Naive thymus-derived CD8-positive, alpha-beta T cell (primary cell): ENCODE data around the gene TBC1D24. TPM values are rescaled to one million over a fixed set of nuclear protein-coding genes. Genes with fewer than 3 reads are reported as not detected.

ENCODE experiments used
- ATAC-seq, 2 donors: fragments of 150-1000 bp; cut with Tn5 transposase in 1 of 2; sonication (Bioruptor Pico), chemical (Tn5 transposase) in 1 of 2; 1 replicate in 1 of 2; 2 replicates in 1 of 2; pipeline ENCODE4 v1.10.0; 2021; ENCODE audit warnings: mild to moderate bottlenecking in 2 of 2, moderate library complexity in 2 of 2
- POLR2A ChIA-PET: fragments of 350-600 bp; sonication (Branson Sonifier 250); formaldehyde crosslinking; loops from one replicate; lab custom pipeline; 2021; ENCODE audit warnings: antibody characterized with exemption; lab: Charles Lee
- DNase-seq, 10 donors: peaks; one replicate each; pipeline versions ENCODE4 v3.0.0 to v3.0.0-alpha.2; 2020 to 2022
- H3K27ac Mint-ChIP-seq, 10 donors: one replicate each; pipeline ENCODE4 v1.8.0; 2020 to 2022; ENCODE audit warnings: mild to moderate bottlenecking in 10 of 10, mixed read lengths in 10 of 10, moderate library complexity in 4 of 10, inconsistent platforms in 1 of 10
- H3K27me3 Mint-ChIP-seq, 5 donors: one replicate each; pipeline ENCODE4 v1.8.0; 2021 to 2022; ENCODE audit warnings: mixed read lengths in 5 of 5
- H3K36me3 Mint-ChIP-seq, 3 donors: one replicate each; pipeline ENCODE4 v1.8.0; 2020 to 2022; ENCODE audit warnings: mixed read lengths in 3 of 3, mild to moderate bottlenecking in 2 of 3, inconsistent platforms in 1 of 3
- H3K4me1 Mint-ChIP-seq, 4 donors: one replicate each; pipeline ENCODE4 v1.8.0; 2021 to 2022; ENCODE audit warnings: mixed read lengths in 4 of 4
- H3K4me3 Mint-ChIP-seq, 10 donors: one replicate each; pipeline ENCODE4 v1.8.0; 2020 to 2022; ENCODE audit warnings: mild to moderate bottlenecking in 10 of 10, mixed read lengths in 10 of 10, moderate library complexity in 6 of 10, inconsistent platforms in 1 of 10
- H3K9me3 Mint-ChIP-seq, 9 donors: one replicate each; pipeline ENCODE4 v1.8.0; 2020 to 2022; ENCODE audit warnings: mixed read lengths in 9 of 9, mild to moderate bottlenecking in 3 of 9, inconsistent platforms in 1 of 9, moderate library complexity in 1 of 9
- polyA plus RNA-seq, 3 donors: library from polyadenylated mRNA; unstranded; fragments of 300-500 nt; fragmentation: Illumina TruSeq; gene quantifications; one replicate each; pipeline ENCODE4 v1.2.3, GENCODE V29; 2021
- total RNA-seq, 8 experiments: library from RNA in 2 of 8; stranded (reverse) in 2 of 8; gene quantifications; one replicate each; pipeline ENCODE4 v1.2.3 and lab custom pipeline; 2021 to 2026

The TBC1D24 gene
- total and polyA plus RNA-seq, 5 experiments from 2014 or later: 2.6 to 17.3 (median 3.0) TPM

DNA sequence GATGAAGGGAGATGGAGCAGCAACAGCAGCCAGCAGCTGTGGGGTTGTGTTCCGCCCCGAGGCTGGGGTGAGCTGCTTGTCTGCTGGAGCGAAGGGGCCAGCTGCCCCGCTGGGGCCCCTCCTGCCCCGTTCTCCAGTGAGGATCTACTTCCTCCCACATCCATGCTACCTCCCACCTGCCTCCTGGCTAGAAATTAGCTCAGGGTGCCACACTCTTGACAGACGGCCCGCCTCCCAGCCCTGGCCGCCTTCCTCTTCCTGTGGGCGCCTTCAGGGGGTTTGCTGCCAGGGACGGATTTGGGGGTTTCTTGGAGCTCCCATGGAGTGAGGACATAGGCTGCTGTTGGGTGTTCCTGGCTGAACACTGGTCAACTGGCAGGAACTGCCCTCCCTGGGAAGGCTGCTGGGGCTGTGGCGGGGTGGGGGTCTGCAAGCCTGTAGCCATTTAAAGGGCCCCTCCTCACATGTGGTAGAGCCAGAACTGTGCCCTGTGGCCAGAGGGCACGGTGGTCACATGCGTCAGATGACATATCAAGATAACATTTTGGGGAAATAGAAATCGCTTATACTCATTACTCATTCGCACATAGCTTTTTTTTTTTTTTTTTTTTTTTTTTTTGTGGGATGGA, 13.1 kb downstream of the TBC1D24 start:
- ATAC-seq: no peak
- no peaks in the 10 kb centered on the region for H3K9me3 Mint-ChIP-seq
- POLR2A ChIA-PET: interaction anchor here (0.6 to 1.1 kb wide), 5 partner anchors 10 to 293 kb away, joined by 3 to 4 read pairs (median 3); no protein-coding TSS in a partner anchor
- peak overlapping the region in 1 of 10 donors; percentile 58 for H3K27ac Mint-ChIP-seq
- peaks cover 0 to 2% (median 0%) of the 10 kb centered on the region in 3 donors for H3K36me3 Mint-ChIP-seq
- H3K27me3 Mint-ChIP-seq: no peaks in the 10 kb centered on the region
- no peak for DNase-seq
- H3K4me1 Mint-ChIP-seq: peaks cover 15 to 19% (median 18%) of the 10 kb centered on the region in 4 donors
- H3K4me3 Mint-ChIP-seq: peak overlapping the region in 2 of 10 donors; percentile 61 to 89

GRCh38 chr16:2489581-2489980, 14.7 kb downstream of the TBC1D24 start:
- Mint-ChIP-seq H3K4me1 (peaks cover 10 to 19% (median 17%) of the 10 kb centered on the region in 4 donors), H3K9me3 (no peaks in the 10 kb centered on the region), H3K36me3 (peaks cover 0 to 2% (median 0%) of the 10 kb centered on the region in 3 donors), H3K27me3 (no peaks in the 10 kb centered on the region), H3K27ac (no peak overlapping the region), H3K4me3 (no peak overlapping the region)
- ATAC-seq (no peak), DNase-seq (no peak)
- POLR2A ChIA-PET: no interaction called here

GRCh38 chr16:2490190-2491105, 15.5 kb downstream of the TBC1D24 start:
- H3K9me3 Mint-ChIP-seq: no peaks in the 10 kb centered on the region
- H3K27me3 Mint-ChIP-seq: no peaks in the 10 kb centered on the region
- H3K27ac Mint-ChIP-seq: no peak overlapping the region
- POLR2A ChIA-PET: no interaction called here
- H3K4me1 Mint-ChIP-seq: peaks cover 10 to 19% (median 17%) of the 10 kb centered on the region in 4 donors
- DNase-seq (no peak), ATAC-seq (no peak)
- peaks cover 0 to 2% (median 0%) of the 10 kb centered on the region in 3 donors for H3K36me3 Mint-ChIP-seq
- no peak overlapping the region for H3K4me3 Mint-ChIP-seq

- no peaks in the 10 kb centered on the region for H3K9me3 Mint-ChIP-seq
- no peak for ATAC-seq
- peak overlapping the region in 1 of 10 donors; percentile 26 for H3K27ac Mint-ChIP-seq
- H3K36me3 Mint-ChIP-seq: peaks cover 0 to 2% (median 0%) of the 10 kb centered on the region in 3 donors
- POLR2A ChIA-PET: no interaction called here
- H3K4me3 Mint-ChIP-seq: no peak overlapping the region
- no peaks in the 10 kb centered on the region for H3K27me3 Mint-ChIP-seq
- no peak for DNase-seq
- H3K4me1 Mint-ChIP-seq: peaks cover 3 to 9% (median 8%) of the 10 kb centered on the region in 4 donors
Measured at GRCh38 chr16:2492292-2492691, 17.4 kb downstream of the TBC1D24 start.

- peaks cover 0 to 3% (median 0%) of the 10 kb centered on the region in 4 donors for H3K4me1 Mint-ChIP-seq
- DNase-seq (no peak), ATAC-seq (no peak)
- H3K4me3 Mint-ChIP-seq: no peak overlapping the region
- no peak overlapping the region for H3K27ac Mint-ChIP-seq
- H3K9me3 Mint-ChIP-seq: no peaks in the 10 kb centered on the region
- H3K27me3 Mint-ChIP-seq: no peaks in the 10 kb centered on the region
- H3K36me3 Mint-ChIP-seq: peaks cover 0 to 7% (median 5%) of the 10 kb centered on the region in 3 donors
- POLR2A ChIA-PET: no interaction called here
Measured at GRCh38 chr16:2493605-2494004, 18.7 kb downstream of the TBC1D24 start.

DNA sequence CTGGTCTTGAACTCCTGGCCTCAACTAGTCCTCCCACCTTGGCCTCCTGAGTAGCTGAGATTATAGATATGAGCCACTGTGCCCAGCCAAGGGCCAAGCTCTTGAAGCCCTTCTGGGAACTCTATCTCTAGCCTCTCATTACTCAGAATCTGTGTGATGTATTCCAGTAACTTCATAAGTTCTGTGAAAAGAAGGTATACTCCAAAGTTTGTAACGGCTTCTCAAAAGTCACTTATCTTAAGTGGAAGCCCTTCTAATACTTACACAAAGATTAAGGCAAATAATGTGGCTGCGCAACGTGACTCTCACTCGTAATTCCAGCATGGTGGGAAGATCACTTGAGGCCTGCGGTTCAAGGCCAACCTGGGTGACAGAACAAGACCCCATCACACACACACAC, 19.7 kb downstream of the TBC1D24 start:
- Mint-ChIP-seq H3K4me3 (no peak overlapping the region), H3K9me3 (no peaks in the 10 kb centered on the region), H3K4me1 (no peaks in the 10 kb centered on the region), H3K36me3 (peaks cover 0 to 7% (median 5%) of the 10 kb centered on the region in 3 donors), H3K27ac (no peak overlapping the region), H3K27me3 (no peaks in the 10 kb centered on the region)
- no peak for DNase-seq
- ATAC-seq: no peak
- POLR2A ChIA-PET: no interaction called here

DNA sequence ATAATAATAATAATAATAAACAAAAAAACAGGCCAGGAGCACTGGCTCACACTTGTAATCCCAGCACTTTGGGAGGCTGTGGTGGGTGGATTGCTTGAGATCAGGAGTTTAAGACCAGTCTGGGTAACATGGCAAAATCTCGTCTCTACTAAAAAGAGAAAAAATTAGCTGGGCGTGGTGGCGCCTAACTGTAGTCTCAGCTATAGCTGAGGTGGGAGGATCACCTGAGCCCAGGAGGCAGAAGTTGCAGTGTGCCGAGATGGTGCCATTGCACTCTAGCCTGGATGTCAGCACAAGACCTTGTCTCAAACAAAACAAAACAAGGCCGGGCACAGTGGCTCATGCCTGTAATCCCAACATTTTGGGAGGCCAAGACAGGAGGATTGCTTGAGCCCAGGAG, 20.1 kb downstream of the TBC1D24 start:
- no peak overlapping the region for H3K27ac Mint-ChIP-seq
- no peak for ATAC-seq

DNA sequence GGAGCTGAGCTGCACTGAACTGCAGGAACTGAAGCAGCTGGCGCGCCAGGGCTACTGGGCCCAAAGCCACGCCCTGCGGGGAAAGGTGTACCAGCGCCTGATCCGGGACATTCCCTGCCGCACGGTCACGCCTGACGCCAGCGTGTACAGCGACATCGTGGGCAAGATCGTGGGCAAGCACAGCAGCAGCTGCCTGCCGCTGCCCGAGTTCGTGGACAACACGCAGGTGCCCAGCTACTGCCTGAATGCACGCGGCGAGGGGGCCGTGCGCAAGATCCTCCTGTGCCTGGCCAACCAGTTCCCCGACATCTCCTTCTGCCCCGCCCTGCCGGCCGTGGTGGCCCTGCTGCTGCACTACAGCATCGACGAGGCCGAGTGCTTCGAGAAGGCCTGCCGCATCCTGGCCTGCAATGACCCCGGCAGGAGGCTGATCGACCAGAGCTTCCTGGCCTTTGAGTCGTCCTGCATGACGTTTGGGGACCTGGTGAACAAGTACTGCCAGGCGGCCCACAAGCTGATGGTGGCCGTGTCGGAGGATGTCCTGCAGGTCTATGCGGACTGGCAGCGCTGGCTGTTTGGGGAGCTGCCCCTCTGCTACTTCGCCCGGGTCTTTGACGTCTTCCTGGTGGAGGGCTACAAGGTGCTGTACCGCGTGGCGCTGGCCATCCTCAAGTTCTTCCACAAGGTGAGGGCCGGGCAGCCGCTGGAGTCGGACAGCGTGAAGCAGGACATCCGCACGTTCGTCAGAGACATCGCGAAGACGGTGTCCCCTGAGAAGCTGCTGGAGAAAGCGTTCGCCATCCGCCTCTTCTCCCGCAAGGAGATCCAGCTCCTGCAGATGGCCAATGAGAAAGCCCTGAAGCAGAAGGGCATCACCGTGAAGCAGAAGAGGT, 21.5 kb downstream of the TBC1D24 start:
- Mint-ChIP-seq H3K27me3 (no peaks in the 10 kb centered on the region), H3K27ac (no peak overlapping the region)
- POLR2A ChIA-PET: interaction anchor here (0.9 kb wide), 1 partner anchor 22 kb away, joined by 3 read pairs; the partner anchor contains the start of gene TBC1D24

More for the DNA sequence above, 20.1 kb downstream of the TBC1D24 start:
- POLR2A ChIA-PET: interaction anchor here (0.6 kb wide), 1 partner anchor 455 kb away, joined by 3 read pairs; no protein-coding TSS in a partner anchor
- Mint-ChIP-seq H3K9me3 (no peaks in the 10 kb centered on the region), H3K4me3 (no peak overlapping the region), H3K27me3 (no peaks in the 10 kb centered on the region), H3K4me1 (no peaks in the 10 kb centered on the region), H3K36me3 (peaks cover 0 to 7% (median 5%) of the 10 kb centered on the region in 3 donors)
- DNase-seq: no peak

DNA sequence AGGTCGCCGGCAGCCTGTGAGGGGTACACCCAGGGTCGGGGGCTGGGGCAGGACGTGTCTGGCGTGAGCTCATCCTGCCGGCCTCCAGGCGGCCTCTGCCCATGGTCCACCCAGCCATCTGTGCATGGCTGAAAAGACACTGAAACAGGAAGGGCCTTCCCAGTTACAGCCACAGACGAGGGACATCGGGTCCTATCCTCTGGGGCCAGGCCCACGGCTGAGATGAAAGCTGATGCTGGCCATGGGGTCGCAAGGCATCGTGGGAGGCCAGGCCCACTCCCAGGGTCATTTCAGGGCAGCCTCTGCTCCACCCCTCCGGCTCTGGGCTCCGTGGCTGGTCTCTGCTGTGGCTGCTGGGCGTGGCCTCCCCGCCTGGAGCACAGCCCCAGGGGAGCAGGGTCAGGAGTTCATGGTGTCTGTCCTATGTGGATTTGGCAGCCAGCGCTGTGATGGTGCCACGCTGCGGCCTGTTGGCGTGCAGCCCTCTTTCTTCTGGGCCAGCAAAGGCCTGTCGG, 22.2 kb downstream of the TBC1D24 start:
- ATAC-seq (no peak), DNase-seq (no peak)
- Mint-ChIP-seq H3K27ac (no peak overlapping the region), H3K4me3 (no peak overlapping the region), H3K36me3 (peaks cover 0 to 7% (median 5%) of the 10 kb centered on the region in 3 donors), H3K27me3 (no peaks in the 10 kb centered on the region), H3K4me1 (peaks cover 0 to 2% (median under 1%) of the 10 kb centered on the region in 4 donors), H3K9me3 (no peaks in the 10 kb centered on the region)
- POLR2A ChIA-PET: interaction anchor here (0.9 kb wide), 1 partner anchor 22 kb away, joined by 3 read pairs; the partner anchor contains the start of gene TBC1D24

More for the DNA sequence above, 21.5 kb downstream of the TBC1D24 start:
- Mint-ChIP-seq H3K4me1 (peaks cover 0 to 2% (median 0%) of the 10 kb centered on the region in 4 donors), H3K4me3 (no peak overlapping the region), H3K9me3 (no peaks in the 10 kb centered on the region), H3K36me3 (peaks cover 0 to 7% (median 5%) of the 10 kb centered on the region in 3 donors)
- ATAC-seq (no peak), DNase-seq (no peak)

GRCh38 chr16:2497695-2498484, 23.0 kb downstream of the TBC1D24 start:
- H3K4me3 Mint-ChIP-seq: no peak overlapping the region
- no peak for DNase-seq
- ATAC-seq: no peak
- POLR2A ChIA-PET: no interaction called here
- peaks cover 0 to 7% (median 5%) of the 10 kb centered on the region in 3 donors for H3K36me3 Mint-ChIP-seq
- no peaks in the 10 kb centered on the region for H3K9me3 Mint-ChIP-seq
- H3K27me3 Mint-ChIP-seq: no peaks in the 10 kb centered on the region
- H3K4me1 Mint-ChIP-seq: peaks cover 0 to 2% (median under 1%) of the 10 kb centered on the region in 4 donors
- H3K27ac Mint-ChIP-seq: peak overlapping the region in 1 of 10 donors; percentile 61

DNA sequence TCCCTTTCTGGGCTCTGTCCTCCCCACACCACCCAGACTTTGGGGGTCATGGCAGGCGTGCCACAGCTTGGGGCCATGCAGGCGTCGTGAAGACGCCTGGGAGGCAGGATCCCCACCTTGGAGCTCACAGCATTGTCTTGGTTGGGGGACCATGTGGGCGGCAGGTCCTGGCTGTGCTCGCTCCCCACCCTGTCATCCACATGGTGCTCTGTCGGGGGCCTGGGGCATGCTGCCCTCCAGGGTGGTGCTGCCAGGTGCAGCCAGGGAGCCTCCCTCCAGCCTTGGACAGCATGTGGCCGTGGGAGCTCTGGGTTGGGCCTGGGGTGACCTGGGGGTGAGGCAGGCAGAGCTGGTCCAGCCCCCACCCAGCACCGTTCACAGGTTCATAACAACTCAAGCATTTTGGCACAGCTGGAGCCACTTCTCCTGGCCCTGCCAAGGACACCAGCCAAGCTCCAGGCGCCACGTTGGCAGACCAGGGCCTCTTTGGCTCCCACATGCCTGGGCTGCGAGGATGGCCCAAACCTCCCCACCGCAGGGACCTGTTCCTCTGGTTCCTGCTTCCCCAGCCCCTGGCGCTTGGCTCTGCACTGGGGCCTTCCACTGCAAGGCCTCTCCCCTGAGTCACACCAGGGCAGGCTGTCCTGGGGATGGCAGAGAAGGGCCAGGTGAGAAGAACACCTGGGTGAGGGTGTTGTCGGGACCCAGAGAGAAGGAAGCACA, 23.8 kb downstream of the TBC1D24 start:
- H3K36me3 Mint-ChIP-seq: peaks cover 0 to 7% (median 5%) of the 10 kb centered on the region in 3 donors
- no peak overlapping the region for H3K27ac Mint-ChIP-seq
- H3K4me1 Mint-ChIP-seq: peaks cover 0 to 2% (median under 1%) of the 10 kb centered on the region in 4 donors
- H3K27me3 Mint-ChIP-seq: no peaks in the 10 kb centered on the region
- no peak overlapping the region for H3K4me3 Mint-ChIP-seq
- ATAC-seq (no peak), DNase-seq (no peak)
- no peaks in the 10 kb centered on the region for H3K9me3 Mint-ChIP-seq
- POLR2A ChIA-PET: no interaction called here
